ENCODE measurements around the gene DLG2.

DLG2 gene

DNA sequence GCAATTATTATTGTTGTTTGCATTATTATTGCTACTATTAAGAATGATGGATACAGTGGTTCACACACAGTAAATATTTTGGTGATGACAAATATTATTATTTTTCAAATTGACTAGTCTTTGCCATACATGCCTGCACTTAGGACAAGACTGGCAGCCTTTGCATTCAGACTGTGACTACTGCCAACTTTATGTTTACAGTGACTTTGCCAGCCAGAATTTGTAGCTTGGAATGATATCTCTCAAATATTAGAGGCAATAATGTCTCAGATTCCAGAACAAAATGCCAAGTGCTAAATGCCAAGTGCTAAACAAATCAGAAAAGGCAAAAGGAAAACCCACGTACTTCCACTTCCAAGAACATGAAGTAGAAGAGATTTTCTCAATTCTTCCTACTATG is 823.1 kb downstream of the DLG2 start:
- Histone ChIP-seq H3K36me3 (no peaks in the 10 kb centered on the region), H3K27me3 (no peaks in the 10 kb centered on the region), H3K4me1 (ENCODE audit: control insufficient read depth in 1 of 2, insufficient read depth in 1 of 2, low read depth in 1 of 2, low read length in 1 of 2) (no peaks in the 10 kb centered on the region), H3K9me3 (no peaks in the 10 kb centered on the region), H3K4me3 (ENCODE audit: low read depth in 1 of 2, low read length in 1 of 2) (no peak overlapping the region), H3K27ac (no peak overlapping the region)
- TF ChIP-seq, protein P1, sequence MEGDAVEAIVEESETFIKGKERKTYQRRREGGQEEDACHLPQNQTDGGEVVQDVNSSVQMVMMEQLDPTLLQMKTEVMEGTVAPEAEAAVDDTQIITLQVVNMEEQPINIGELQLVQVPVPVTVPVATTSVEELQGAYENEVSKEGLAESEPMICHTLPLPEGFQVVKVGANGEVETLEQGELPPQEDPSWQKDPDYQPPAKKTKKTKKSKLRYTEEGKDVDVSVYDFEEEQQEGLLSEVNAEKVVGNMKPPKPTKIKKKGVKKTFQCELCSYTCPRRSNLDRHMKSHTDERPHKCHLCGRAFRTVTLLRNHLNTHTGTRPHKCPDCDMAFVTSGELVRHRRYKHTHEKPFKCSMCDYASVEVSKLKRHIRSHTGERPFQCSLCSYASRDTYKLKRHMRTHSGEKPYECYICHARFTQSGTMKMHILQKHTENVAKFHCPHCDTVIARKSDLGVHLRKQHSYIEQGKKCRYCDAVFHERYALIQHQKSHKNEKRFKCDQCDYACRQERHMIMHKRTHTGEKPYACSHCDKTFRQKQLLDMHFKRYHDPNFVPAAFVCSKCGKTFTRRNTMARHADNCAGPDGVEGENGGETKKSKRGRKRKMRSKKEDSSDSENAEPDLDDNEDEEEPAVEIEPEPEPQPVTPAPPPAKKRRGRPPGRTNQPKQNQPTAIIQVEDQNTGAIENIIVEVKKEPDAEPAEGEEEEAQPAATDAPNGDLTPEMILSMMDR (IDR thresholded peaks at IDR 0.05) = no peak

DNA sequence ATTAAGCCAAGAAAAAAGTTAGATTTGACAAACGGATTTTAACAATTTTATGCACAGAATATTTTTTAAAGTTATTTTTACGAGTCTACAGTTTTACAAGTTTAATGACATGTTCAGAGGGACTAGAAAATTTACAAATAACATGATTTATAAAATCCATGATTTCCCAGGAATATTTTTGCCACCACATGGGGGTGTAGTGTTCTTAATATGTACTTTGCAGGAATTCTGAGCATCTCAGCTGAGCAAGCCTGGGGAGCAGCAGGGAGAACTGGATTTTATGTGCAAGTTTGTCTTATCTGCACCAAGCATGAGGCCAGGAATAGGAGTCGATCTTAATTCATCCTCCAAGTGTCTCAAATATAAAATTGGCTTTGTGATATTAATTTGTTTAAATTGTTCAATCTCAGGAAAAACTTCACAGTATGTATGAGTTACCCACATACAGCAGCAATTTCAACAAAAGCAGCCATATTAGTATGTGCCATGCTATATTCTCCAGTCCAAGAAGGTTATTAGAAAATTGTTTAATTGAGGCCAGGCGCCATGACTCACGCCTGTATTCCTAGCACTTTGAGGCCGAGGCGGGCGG is 826.3 kb downstream of the DLG2 start:
- Histone ChIP-seq H3K27me3 (no peaks in the 10 kb centered on the region), H3K36me3 (no peaks in the 10 kb centered on the region), H3K27ac (no peak overlapping the region), H3K4me3 (ENCODE audit: low read depth in 1 of 2, low read length in 1 of 2) (no peak overlapping the region), H3K4me1 (ENCODE audit: control insufficient read depth in 1 of 2, insufficient read depth in 1 of 2, low read depth in 1 of 2, low read length in 1 of 2) (no peaks in the 10 kb centered on the region), H3K9me3 (no peaks in the 10 kb centered on the region)
- TF ChIP-seq, protein P1 (IDR thresholded peaks at IDR 0.05) = no peak

DNA sequence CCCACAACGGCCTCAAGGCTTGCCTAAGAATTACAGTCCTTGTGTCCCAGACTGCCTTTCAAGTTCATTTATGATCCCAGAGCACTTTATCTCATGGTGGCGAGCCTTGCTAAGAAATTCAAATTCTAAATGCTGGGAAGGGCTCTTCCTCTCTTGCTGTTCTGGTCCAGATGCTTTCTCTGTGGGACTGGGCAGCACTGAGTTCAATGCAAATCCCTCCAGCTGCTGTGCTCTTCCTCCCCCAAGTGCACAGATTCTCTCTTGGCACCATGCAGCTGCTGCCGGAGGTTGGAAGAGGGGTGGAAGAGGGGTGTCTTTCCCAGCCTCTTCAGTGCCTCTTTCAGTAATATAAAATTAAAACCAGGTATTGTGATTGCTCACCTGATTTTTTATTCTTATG is 828.0 kb downstream of the DLG2 start:
- TF ChIP-seq, protein P1 (IDR thresholded peaks at IDR 0.05) = no peak
- H3K4me1 ChIP-seq (ENCODE audit: control insufficient read depth in 1 of 2, insufficient read depth in 1 of 2, low read depth in 1 of 2, low read length in 1 of 2) = no peaks in the 10 kb centered on the region
- H3K27me3 ChIP-seq = no peaks in the 10 kb centered on the region
- H3K27ac ChIP-seq = no peak overlapping the region
- H3K36me3 ChIP-seq = no peaks in the 10 kb centered on the region
- H3K4me3 ChIP-seq (ENCODE audit: low read depth in 1 of 2, low read length in 1 of 2) = no peak overlapping the region
- H3K9me3 ChIP-seq = no peaks in the 10 kb centered on the region

DNA sequence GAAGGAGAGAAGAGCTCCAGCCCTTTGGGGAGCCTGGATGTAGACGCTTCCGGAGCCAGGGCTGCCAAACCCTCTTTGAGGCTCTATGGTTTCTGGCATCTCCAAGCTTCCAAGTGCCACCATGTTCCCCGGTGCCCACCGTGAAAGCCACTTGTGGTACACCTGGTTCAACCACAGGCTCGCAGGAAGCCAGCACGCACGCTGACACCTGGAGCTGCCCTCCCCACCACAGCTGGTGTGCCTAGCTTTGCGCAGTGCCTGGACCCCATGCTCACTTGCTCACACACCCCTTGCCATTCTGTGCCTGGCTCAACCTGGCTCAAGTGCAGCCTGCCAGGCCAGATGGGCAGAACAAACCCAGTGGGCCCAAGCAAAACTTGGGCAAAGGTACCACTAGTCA is 831.4 kb downstream of the DLG2 start:
- Histone ChIP-seq H3K27me3 (no peaks in the 10 kb centered on the region), H3K4me1 (ENCODE audit: control insufficient read depth in 1 of 2, insufficient read depth in 1 of 2, low read depth in 1 of 2, low read length in 1 of 2) (no peaks in the 10 kb centered on the region), H3K4me3 (ENCODE audit: low read depth in 1 of 2, low read length in 1 of 2) (no peak overlapping the region), H3K9me3 (no peaks in the 10 kb centered on the region), H3K36me3 (no peaks in the 10 kb centered on the region), H3K27ac (no peak overlapping the region)
- TF ChIP-seq, protein P1 (IDR thresholded peaks at IDR 0.05) = no peak

DNA sequence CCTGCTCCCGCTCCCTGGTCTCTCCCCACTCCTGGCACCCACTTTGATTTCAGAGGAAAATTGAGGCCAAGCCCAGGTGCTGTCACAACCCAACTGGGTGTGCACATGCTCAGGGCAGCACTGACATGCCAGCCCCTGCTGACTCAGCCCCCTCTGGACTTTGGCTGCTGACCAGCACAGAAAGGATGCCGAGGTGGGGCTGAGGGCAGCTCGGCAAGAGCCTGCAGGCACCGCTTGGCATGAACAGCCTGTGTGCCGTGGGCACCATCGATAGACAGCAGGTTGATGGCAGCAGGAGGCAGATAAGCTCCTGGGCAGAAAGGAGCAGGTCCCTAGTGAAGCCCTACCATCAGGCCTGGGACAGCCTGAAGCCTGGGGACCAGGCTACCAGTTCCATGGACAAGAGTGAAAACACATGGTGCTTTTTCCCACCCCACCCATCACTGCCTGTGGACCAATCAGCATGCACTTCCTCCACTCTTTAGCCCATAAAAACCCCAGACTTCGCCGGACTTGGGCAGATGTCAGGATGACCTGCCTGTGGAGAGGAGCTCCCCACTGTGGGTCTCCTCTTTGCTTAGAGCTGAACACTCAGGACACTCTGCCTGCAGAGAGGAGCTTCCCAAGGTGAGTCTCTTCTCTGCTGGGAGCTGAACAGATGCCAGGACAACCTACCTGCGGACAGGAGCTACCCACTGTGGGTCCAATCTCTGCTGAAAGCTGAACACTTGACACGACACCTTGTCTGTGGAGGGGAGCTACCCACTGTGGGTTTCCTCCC is 832.3 kb downstream of the DLG2 start:
- Histone ChIP-seq H3K4me3 (ENCODE audit: low read depth in 1 of 2, low read length in 1 of 2) (no peak overlapping the region), H3K4me1 (ENCODE audit: control insufficient read depth in 1 of 2, insufficient read depth in 1 of 2, low read depth in 1 of 2, low read length in 1 of 2) (no peaks in the 10 kb centered on the region), H3K27me3 (no peaks in the 10 kb centered on the region), H3K9me3 (no peaks in the 10 kb centered on the region), H3K36me3 (no peaks in the 10 kb centered on the region), H3K27ac (no peak overlapping the region)
- TF ChIP-seq, protein P1 (IDR thresholded peaks at IDR 0.05) = no peak

All from neutrophil (primary cell).